NCI-H460 (cell line): ENCODE data around the gene THSD7B. TPM values are rescaled to one million over a fixed set of nuclear protein-coding genes. Genes with fewer than 3 reads are reported as not detected.

Experiments
- small RNA-seq, 2 experiments: library from RNA; depleted of rRNA; stranded (forward); fragments of <200 nt; gene quantifications; one replicate each; pipeline ENCODE3, GENCODE V24; 2014
- total RNA-seq: library from RNA; depleted of rRNA; stranded (reverse); fragments of >200 nt; shearing (Covaris generic); gene quantifications from 2 replicates; pipeline ENCODE4 v1.2.3, GENCODE V29; 2014

THSD7B gene
- total RNA-seq, 1 experiment from 2014 or later: 0.02 TPM

Small RNA genes lying within 50 kb of the gene (small RNA-seq; reads per million reads assigned to genes)
- gene RF00019 (0 reads per million in 2 experiments), gene RNA5SP105 (0 reads per million in 2 experiments)
